NCI-H1436 (cell line): Measurements from ENCODE around the gene NR2F2.

Source experiments
- DNase-seq: peaks from one replicate; lab custom pipeline; 2025; lab: John Stamatoyannopoulos, UW

The NR2F2 gene

GRCh38 chr15:96343113-96344059 lies 12.9 kb downstream of the NR2F2 start:
- DNase-seq = no peak

GRCh38 chr15:96344060-96344705 lies 13.7 kb downstream of the NR2F2 start:
- no peak for DNase-seq

GRCh38 chr15:96344706-96345559 lies 14.4 kb downstream of the NR2F2 start:
- DNase-seq = no peak

- DNase-seq = no peak
Measured at GRCh38 chr15:96345560-96346399, 15.3 kb downstream of the NR2F2 start.

GRCh38 chr15:96346409-96346970 lies 16.0 kb downstream of the NR2F2 start:
- no peak for DNase-seq

- DNase-seq = no peak
Measured at GRCh38 chr15:96347181-96348111, 16.9 kb downstream of the NR2F2 start.

- no peak for DNase-seq
Measured at GRCh38 chr15:96348112-96349027, 17.9 kb downstream of the NR2F2 start.

GRCh38 chr15:96349034-96349856 lies 18.7 kb downstream of the NR2F2 start:
- no peak for DNase-seq

- DNase-seq = no peak
Measured at GRCh38 chr15:96349857-96350720, 19.6 kb downstream of the NR2F2 start.

GRCh38 chr15:96350934-96351724 lies 20.6 kb downstream of the NR2F2 start:
- DNase-seq = no peak

GRCh38 chr15:96351761-96352603 lies 21.5 kb downstream of the NR2F2 start:
- no peak for DNase-seq

GRCh38 chr15:96352604-96353405 lies 22.3 kb downstream of the NR2F2 start:
- no peak for DNase-seq

GRCh38 chr15:96353416-96353929 lies 23.0 kb downstream of the NR2F2 start:
- no peak for DNase-seq
